NCI-H2227 (cell line): ENCODE results near the gene TCF7.

Experiments
- DNase-seq: peaks from one replicate; lab custom pipeline; 2025; ENCODE audit not compliant: unreplicated experiment; lab: John Stamatoyannopoulos, UW

The TCF7 gene

GRCh38 chr5:134176511-134177368 lies 62.3 kb downstream of the TCF7 start, which contains the start of gene SKP1:
TSS of gene SKP1 (minus strand) at chr5:134176950. CDS start at chr5:134174022, 2,928 bp downstream.
- DNase-seq = peak; percentile 88

GRCh38 chr5:134177369-134178095 lies 63.1 kb downstream of the TCF7 start:
- peak; percentile 59 for DNase-seq

GRCh38 chr5:134178096-134178419 lies 63.6 kb downstream of the TCF7 start:
- peak; percentile 59 for DNase-seq

GRCh38 chr5:134183481-134183880 lies 69.0 kb downstream of the TCF7 start:
- no peak for DNase-seq

GRCh38 chr5:134184155-134185135 lies 70.0 kb downstream of the TCF7 start:
- peak; percentile 49 for DNase-seq

GRCh38 chr5:134188092-134188491 lies 73.6 kb downstream of the TCF7 start:
- DNase-seq = no peak

- DNase-seq = no peak
Observed at GRCh38 chr5:134189031-134189430, 74.5 kb downstream of the TCF7 start.

GRCh38 chr5:134195666-134196065 lies 81.2 kb downstream of the TCF7 start:
- no peak for DNase-seq
